MM.1S (cell line): ENCODE measurements around the gene EMCN.

Experiments
- CTCF ChIP-seq: fragments of 300-600 bp; sonication (generic); IDR thresholded peaks from 2 replicates; pipeline ENCODE4 v1.5.1; 2016; ENCODE audit warnings: antibody characterized with exemption, low read length, mixed read lengths
- EZH2 ChIP-seq: fragments of 300-600 bp; sonication (generic); optimal IDR thresholded peaks from 2 replicates; pipeline ENCODE3; 2017; ENCODE audit warnings: low read depth, mild to moderate bottlenecking, antibody characterized with exemption, low read length, mixed read lengths

- no peak for TF ChIP-seq CTCF
- TF ChIP-seq EZH2 = no peak
Observed at GRCh38 chr4:100495074-100495473, 22.7 kb downstream of the EMCN start.
